Smooth muscle cell (in vitro differentiated cells): Measurements from ENCODE around the gene UBASH3B. TPM values are rescaled to one million over a fixed set of nuclear protein-coding genes. Genes with fewer than 3 reads are reported as not detected.

Source experiments
- DNase-seq: peaks from one replicate; lab custom pipeline; 2025; ENCODE audit not compliant: unreplicated experiment; lab: John Stamatoyannopoulos, UW
- H2AFZ ChIP-seq: fragments of 200-600 bp; sonication (generic); 2 replicates; pipeline ENCODE4 v1.6.0; 2016; ENCODE audit warnings: antibody characterized with exemption, low read depth, mild to moderate bottlenecking
- H3F3A ChIP-seq: fragments of 200-600 bp; sonication (generic); 2 replicates; pipeline ENCODE4 v1.6.0; 2017; ENCODE audit warnings: antibody characterized with exemption, low read depth
- H3K27ac ChIP-seq: fragments of 200-600 bp; sonication (generic); 2 replicates; pipeline ENCODE4 v1.5.1; 2016; ENCODE audit warnings: low read depth, mild to moderate bottlenecking
- H3K27me3 ChIP-seq: fragments of 200-600 bp; sonication (generic); 2 replicates; pipeline ENCODE4 v1.6.1; 2016; ENCODE audit warnings: low read depth, mild to moderate bottlenecking
- H3K36me3 ChIP-seq: fragments of 200-600 bp; sonication (generic); 2 replicates; pipeline ENCODE4 v1.5.1; 2016; ENCODE audit warnings: low read depth
- H3K4me1 ChIP-seq: fragments of 200-600 bp; sonication (generic); 2 replicates; pipeline ENCODE4 v1.5.1; 2016; ENCODE audit warnings: low read depth
- H3K4me2 ChIP-seq: fragments of 200-600 bp; sonication (generic); 2 replicates; pipeline ENCODE4 v1.6.0; 2016; ENCODE audit warnings: mild to moderate bottlenecking
- H3K4me3 ChIP-seq: fragments of 200-600 bp; sonication (generic); 2 replicates; pipeline ENCODE4 v1.5.1; 2016; ENCODE audit warnings: mild to moderate bottlenecking
- H3K79me2 ChIP-seq: fragments of 200-600 bp; sonication (generic); 2 replicates; pipeline ENCODE4 v1.6.0; 2016; ENCODE audit warnings: low read depth, mild to moderate bottlenecking
- H3K9ac ChIP-seq: fragments of 200-600 bp; sonication (generic); 2 replicates; pipeline ENCODE4 v1.6.0; 2016; ENCODE audit warnings: low read depth
- H3K9me3 ChIP-seq: fragments of 200-600 bp; sonication (generic); replicated peaks from 2 replicates; pipeline ENCODE4 v1.5.1; 2016; ENCODE audit warnings: low read depth
- H4K20me1 ChIP-seq: fragments of 200-600 bp; sonication (generic); 2 replicates; pipeline ENCODE4 v1.6.0; 2016; ENCODE audit warnings: low read depth
- WGBS: methylation state at CpG from one replicate; pipeline ENCODE4 v1.1.7; 2016; ENCODE audit warnings: low lambda C conversion rate; 5-methylcytosine and 5-hydroxymethylcytosine counted together
- polyA plus RNA-seq: library from polyadenylated mRNA; unstranded; fragments of >200 nt; fragmentation: Nextera tagmentation; extraction: Ambion mirVana; gene quantifications from 2 replicates; pipeline ENCODE4 v1.2.1, GENCODE V29; 2016
- total RNA-seq: library from RNA; depleted of rRNA; stranded (reverse); fragments of >200 nt; gene quantifications from 2 replicates; pipeline ENCODE4 v1.2.3, GENCODE V29; 2014
- TF ChIP-seq, protein P1 (sequence below): fragments of 200-600 bp; sonication (generic); IDR thresholded peaks from 2 replicates; pipeline ENCODE4 v1.5.1; 2017; ENCODE audit warnings: borderline replicate concordance, mild to moderate bottlenecking, antibody characterized with exemption; ENCODE audit not compliant: insufficient read depth, poor library complexity, severe bottlenecking

UBASH3B gene
- total and polyA plus RNA-seq, 2 experiments from 2014 or later: 15.8 to 30.5 TPM

GRCh38 chr11:122650619-122651018 lies 4.9 kb upstream of the UBASH3B start:
- Histone ChIP-seq H3K4me1 (peaks cover 7% of the 10 kb centered on the region), H3K27ac (no peak overlapping the region), H3K79me2 (no peaks in the 10 kb centered on the region), H3K4me3 (no peak overlapping the region), H3K27me3 (no peaks in the 10 kb centered on the region), H3K9ac (no peak overlapping the region), H3F3A (no peaks in the 10 kb centered on the region), H3K4me2 (no peak overlapping the region), H3K36me3 (no peaks in the 10 kb centered on the region), H4K20me1 (no peaks in the 10 kb centered on the region), H3K9me3 (no peaks in the 10 kb centered on the region), H2AFZ (no peak overlapping the region)
- TF ChIP-seq, protein P1, sequence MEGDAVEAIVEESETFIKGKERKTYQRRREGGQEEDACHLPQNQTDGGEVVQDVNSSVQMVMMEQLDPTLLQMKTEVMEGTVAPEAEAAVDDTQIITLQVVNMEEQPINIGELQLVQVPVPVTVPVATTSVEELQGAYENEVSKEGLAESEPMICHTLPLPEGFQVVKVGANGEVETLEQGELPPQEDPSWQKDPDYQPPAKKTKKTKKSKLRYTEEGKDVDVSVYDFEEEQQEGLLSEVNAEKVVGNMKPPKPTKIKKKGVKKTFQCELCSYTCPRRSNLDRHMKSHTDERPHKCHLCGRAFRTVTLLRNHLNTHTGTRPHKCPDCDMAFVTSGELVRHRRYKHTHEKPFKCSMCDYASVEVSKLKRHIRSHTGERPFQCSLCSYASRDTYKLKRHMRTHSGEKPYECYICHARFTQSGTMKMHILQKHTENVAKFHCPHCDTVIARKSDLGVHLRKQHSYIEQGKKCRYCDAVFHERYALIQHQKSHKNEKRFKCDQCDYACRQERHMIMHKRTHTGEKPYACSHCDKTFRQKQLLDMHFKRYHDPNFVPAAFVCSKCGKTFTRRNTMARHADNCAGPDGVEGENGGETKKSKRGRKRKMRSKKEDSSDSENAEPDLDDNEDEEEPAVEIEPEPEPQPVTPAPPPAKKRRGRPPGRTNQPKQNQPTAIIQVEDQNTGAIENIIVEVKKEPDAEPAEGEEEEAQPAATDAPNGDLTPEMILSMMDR: no peak
- WGBS: 16% methylated on average over 1 of the region's 1 CpG
- DNase-seq: no peak

DNA sequence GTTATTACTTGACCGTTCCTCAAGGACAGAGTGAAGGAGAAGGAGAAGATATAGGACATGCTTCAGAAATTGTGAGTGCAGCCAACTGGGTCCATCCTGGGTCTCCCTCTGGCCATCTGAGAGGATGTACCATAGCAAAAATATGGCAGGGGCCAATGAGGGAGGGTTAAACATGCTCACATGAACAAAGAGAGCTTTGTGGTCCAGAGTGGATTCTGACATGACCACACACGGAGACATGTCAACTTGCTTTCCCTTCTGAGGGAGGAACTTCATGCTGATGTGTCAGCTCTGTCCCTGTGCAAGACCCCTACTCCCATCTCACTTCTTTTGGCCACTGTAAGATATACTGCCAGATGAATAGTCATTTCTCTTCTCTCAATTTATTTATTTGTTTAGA lies 3.0 kb upstream of the UBASH3B start:
- Histone ChIP-seq H3K4me3 (no peak overlapping the region), H3K9me3 (no peaks in the 10 kb centered on the region), H3K4me1 (no peaks in the 10 kb centered on the region), H3K9ac (no peak overlapping the region), H4K20me1 (peaks cover 11% of the 10 kb centered on the region), H3F3A (no peaks in the 10 kb centered on the region), H3K4me2 (no peak overlapping the region), H3K27ac (no peak overlapping the region), H3K79me2 (peaks cover 11% of the 10 kb centered on the region), H3K27me3 (no peaks in the 10 kb centered on the region), H2AFZ (no peak overlapping the region), H3K36me3 (no peaks in the 10 kb centered on the region)
- TF ChIP-seq, protein P1: no peak
- no peak for DNase-seq
- WGBS: 87% methylated on average over 2 of the region's 2 CpGs

DNA sequence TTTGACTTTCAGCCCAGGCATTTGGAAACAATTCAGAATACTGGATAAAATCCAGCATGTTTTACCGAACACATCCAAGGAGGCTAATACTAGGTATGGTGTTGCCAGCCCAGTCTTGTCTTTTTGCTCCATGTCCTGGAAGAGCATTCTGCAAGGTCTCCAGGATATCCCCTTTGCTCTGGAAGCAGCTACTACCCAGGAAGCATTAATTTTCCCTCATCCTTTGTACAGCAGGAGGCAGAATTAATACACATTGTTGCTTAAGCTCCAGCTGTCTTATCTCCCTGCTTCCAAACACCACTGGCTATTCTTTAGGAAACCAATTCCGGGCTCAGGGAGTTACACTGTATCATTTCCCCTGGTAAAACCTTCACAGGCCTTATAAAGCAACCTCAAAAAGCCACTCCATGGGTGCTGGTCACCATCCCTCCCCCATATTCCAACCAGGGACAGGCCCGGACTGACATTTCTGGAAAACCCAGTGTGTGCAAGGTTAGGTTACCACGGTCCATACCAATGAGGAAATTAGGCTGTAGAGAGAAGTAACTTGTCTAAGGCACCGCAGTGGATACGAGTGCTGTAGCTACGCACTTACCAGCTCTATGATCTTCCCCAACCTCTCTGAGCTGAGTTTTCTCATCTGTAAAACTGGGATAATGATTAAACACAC lies 1.5 kb upstream of the UBASH3B start:
- H2AFZ ChIP-seq: no peak overlapping the region
- H3K9ac ChIP-seq: no peak overlapping the region
- DNase-seq: no peak
- peaks cover 27% of the 10 kb centered on the region for H3K79me2 ChIP-seq
- peaks cover 26% of the 10 kb centered on the region for H4K20me1 ChIP-seq
- 90% methylated on average over 7 of the region's 7 CpGs for WGBS
- TF ChIP-seq, protein P1: no peak
- no peak overlapping the region for H3K4me3 ChIP-seq
- no peak overlapping the region for H3K4me2 ChIP-seq
- peaks cover 4% of the 10 kb centered on the region for H3F3A ChIP-seq
- H3K36me3 ChIP-seq: no peaks in the 10 kb centered on the region
- no peaks in the 10 kb centered on the region for H3K9me3 ChIP-seq
- no peak overlapping the region for H3K27ac ChIP-seq
- H3K4me1 ChIP-seq: no peaks in the 10 kb centered on the region
- H3K27me3 ChIP-seq: no peaks in the 10 kb centered on the region
